RCC 7860 (cell line): ENCODE measurements around the gene DCTPP1.
"Not testable (repeated sequence)": the region's sequence is repeated elsewhere in the genome, so short reads cannot be mapped to it uniquely, and the experiment has no call there.

ENCODE experiments used
- DNase-seq: peaks from one replicate; pipeline ENCODE4 v3.0.0-alpha.2; 2015; ENCODE audit warnings: low spot score
- FAIRE-seq: peaks from 2 replicates; lab custom pipeline; 2012; peaks lifted over from hg19 to GRCh38; lab: Jason Lieb, UNC

Gene DCTPP1

GRCh38 chr16:30429678-30430427, at the start of gene DCTPP1:
DCTPP1 (minus strand) TSS chr16:30430030; CDS start chr16:30429980, 50 bp downstream.
- DNase-seq = peak; percentile 98
- FAIRE-seq = peak; percentile 92

GRCh38 chr16:30478766-30479478, 49.1 kb upstream of the DCTPP1 start:
- DNase-seq (no peak), FAIRE-seq (no peak)

- FAIRE-seq, DNase-seq: not testable (repeated sequence)
These were observed 47.9 kb upstream of the DCTPP1 start for GRCh38 chr16:30477773-30478172.

- no peak for FAIRE-seq
- no peak for DNase-seq
These were observed 47.2 kb upstream of the DCTPP1 start for GRCh38 chr16:30476991-30477390.

GRCh38 chr16:30474684-30475083, 44.9 kb upstream of the DCTPP1 start:
- DNase-seq = no peak
- FAIRE-seq = no peak

GRCh38 chr16:30474074-30474452, 44.2 kb upstream of the DCTPP1 start:
- DNase-seq (no peak), FAIRE-seq (no peak)

- DNase-seq (no peak), FAIRE-seq (no peak)
These were observed 43.6 kb upstream of the DCTPP1 start for GRCh38 chr16:30473231-30474073.

- DNase-seq (no peak), FAIRE-seq (no peak)
These were observed 42.6 kb upstream of the DCTPP1 start, which contains the start of gene ITGAL for GRCh38 chr16:30472328-30472942. ITGAL (plus strand) TSS chr16:30472742; CDS start chr16:30472838, 96 bp downstream.

GRCh38 chr16:30470632-30470995, 40.8 kb upstream of the DCTPP1 start:
- no peak for FAIRE-seq
- DNase-seq = no peak

GRCh38 chr16:30470170-30470512, 40.3 kb upstream of the DCTPP1 start:
- DNase-seq (no peak), FAIRE-seq (no peak)

- FAIRE-seq = no peak
- no peak for DNase-seq
These were observed 34.2 kb upstream of the DCTPP1 start for GRCh38 chr16:30464078-30464477.

GRCh38 chr16:30461426-30461825, 31.6 kb upstream of the DCTPP1 start:
- not testable (repeated sequence) for FAIRE-seq, DNase-seq

GRCh38 chr16:30459456-30459855, 29.6 kb upstream of the DCTPP1 start:
- DNase-seq = no peak
- no peak for FAIRE-seq

GRCh38 chr16:30458561-30459394, 28.9 kb upstream of the DCTPP1 start:
- no peak for DNase-seq
- FAIRE-seq = no peak

GRCh38 chr16:30457743-30458560, 28.1 kb upstream of the DCTPP1 start:
- FAIRE-seq = no peak
- no peak for DNase-seq

GRCh38 chr16:30457256-30457655, 27.4 kb upstream of the DCTPP1 start:
- DNase-seq (no peak), FAIRE-seq (no peak)

GRCh38 chr16:30456302-30456701, 26.5 kb upstream of the DCTPP1 start:
- no peak for DNase-seq
- FAIRE-seq = no peak

GRCh38 chr16:30452709-30453580, 23.1 kb upstream of the DCTPP1 start:
- not testable (repeated sequence) for FAIRE-seq, DNase-seq
